Superior temporal gyrus (tissue), 1 donor: ENCODE measurements around the gene EPHX1.

Source experiments
- DNase-seq: peaks from one replicate; pipeline ENCODE4 v3.0.0-alpha.2; 2016; ENCODE audit errors: extremely low spot score

Gene EPHX1

DNA sequence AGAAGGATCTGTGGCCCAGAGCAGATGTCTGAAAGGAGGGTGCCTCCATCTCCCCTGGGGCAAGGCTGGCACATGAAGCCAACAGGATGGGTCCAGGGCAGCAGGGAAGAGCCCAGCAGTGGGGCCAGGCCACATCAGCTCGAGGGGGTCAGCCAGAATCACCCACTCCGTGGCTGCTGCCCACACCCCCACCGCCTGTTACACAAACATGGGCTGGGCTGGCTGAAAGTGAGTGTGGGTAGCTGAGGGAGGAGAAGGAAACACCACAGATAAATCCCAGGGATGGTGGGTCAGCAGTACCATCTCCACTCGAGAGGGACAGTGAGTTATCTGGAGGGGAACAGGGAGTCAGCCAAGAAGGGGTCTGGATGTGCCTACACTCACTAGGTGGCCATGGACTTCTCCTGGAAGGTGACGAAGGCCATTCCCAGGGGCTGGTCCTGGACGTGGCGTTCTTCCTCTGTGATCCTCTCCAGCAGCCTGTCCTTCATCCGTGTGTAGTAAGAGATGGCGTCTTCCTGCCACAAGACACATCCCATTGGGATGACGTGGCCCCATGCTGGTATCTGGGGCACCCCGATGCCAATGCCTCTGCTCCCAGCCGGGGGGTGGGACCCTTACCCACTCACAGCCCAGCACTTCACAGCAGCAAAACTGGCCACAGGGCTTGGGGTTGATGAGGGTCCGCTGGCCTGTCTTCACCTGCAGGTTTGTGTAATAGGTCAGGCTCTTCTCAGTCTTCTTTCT, 52.1 kb downstream of the EPHX1 start:
- no peak for DNase-seq

- DNase-seq: no peak
Measured at GRCh38 chr1:225862581-225862950, 52.6 kb downstream of the EPHX1 start.

DNA sequence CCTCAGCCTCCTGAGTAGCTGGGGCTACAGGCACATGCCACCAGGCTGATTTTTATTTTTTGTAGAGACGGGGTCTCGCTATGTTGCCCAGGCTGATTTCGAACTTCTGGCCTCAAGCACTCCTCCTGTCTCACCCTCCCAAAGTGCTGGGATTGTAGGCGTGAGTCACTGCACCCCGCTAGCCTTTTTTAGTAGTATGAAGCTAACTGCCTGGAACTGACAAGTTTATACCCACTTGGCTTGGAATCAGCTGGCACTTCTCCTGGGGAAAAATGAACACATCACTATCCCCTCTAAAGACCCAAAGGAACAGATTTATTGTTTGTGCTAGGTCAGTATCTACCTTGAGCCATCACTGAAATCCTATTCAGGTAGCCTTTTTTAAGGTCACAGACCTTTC, 53.2 kb downstream of the EPHX1 start:
- no peak for DNase-seq

GRCh38 chr1:225865514-225865913, 55.6 kb downstream of the EPHX1 start:
- no peak for DNase-seq

DNA sequence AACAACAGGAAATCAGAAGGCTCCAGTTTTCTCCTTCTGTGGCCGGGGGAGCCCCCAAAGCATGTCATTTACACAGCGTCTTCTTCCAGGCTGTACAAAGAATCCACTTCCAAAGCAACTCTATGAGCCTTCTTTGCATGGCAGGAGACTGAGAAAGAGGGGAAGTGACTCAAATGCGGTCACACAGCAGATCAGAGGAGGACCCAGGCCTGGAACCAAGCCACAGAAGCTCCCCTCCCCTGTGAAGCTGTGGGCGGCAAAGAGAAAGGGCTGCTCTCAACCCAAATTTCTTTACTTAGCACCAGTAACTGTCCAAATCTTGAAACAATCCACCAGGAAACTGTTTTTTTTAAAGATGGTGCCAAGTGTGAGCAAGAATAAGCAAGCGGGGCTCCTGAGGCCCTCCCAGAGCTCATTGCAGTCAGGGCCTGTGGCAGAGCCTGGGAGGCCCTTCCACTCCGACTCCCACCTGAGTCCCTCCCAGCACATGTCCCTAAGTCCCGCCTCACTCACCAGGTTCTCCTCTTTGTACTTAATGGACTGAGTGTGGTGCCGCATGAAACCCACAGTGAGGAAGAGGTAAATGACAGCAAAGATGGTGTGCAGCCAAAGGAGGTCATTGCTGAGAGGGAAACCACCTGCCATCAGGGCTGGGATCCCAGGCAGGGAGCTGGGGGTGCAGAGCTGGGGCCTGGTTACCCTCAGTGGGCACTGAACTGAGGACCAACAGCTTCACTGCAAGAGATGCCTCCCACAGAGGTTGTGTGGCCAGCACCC, 56.3 kb downstream of the EPHX1 start:
- no peak for DNase-seq

- no peak for DNase-seq
Measured at GRCh38 chr1:225866981-225867380, 57.1 kb downstream of the EPHX1 start.

GRCh38 chr1:225868631-225869330, 58.9 kb downstream of the EPHX1 start:
- no peak for DNase-seq

GRCh38 chr1:225870911-225871310, 61.0 kb downstream of the EPHX1 start:
- no peak for DNase-seq

- DNase-seq: no peak
Measured at GRCh38 chr1:225871359-225872074, 61.6 kb downstream of the EPHX1 start.

DNA sequence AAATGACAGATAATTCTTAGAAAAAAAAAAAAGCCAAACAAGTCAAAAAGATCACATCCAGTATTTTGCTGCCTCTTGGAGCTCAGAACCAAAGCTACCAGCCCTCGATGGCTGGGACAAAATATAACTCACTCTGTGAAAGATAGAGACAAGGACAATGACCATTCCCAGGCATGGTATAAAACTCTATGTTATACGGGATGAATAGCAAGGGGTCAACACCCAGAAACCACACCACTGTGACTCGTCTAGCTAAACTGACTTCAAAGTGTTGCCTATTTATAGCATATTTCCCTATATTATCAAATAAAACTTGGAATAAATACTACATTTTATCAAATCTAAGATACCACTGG, 62.1 kb downstream of the EPHX1 start:
- no peak for DNase-seq

DNA sequence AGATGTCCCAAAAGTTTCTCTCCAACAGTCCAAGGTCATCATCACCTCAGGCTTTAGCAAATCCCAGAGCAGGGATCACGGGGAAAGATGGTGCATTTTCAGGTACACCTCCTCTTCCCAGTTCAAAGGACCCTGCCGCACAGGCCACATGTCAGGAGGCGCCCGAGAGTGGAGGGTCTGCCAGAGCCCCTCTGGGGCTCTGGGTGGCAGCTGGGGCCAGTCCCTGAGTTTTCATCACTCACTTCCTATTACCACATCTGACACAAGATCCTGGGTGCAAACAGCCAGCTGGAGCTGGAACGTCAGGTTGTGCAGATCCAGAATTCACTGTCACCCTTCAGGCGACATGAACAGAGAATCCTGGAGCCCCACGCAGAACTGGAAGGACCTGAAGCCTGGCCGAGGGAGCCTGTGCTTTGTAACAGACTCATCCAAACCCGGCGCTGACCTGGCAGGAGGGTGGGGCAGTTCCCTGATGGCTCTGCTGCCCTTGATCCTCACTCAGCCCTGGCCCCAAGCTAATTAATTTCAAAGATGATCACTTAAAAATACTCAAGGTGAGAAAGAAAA, 63.4 kb downstream of the EPHX1 start:
- no peak for DNase-seq

GRCh38 chr1:225874431-225874830, 64.5 kb downstream of the EPHX1 start:
- DNase-seq: no peak

- no peak for DNase-seq
Measured at GRCh38 chr1:225875044-225875815, 65.3 kb downstream of the EPHX1 start.

GRCh38 chr1:225876900-225877510, 67.1 kb downstream of the EPHX1 start:
- DNase-seq: peak; percentile 61

DNA sequence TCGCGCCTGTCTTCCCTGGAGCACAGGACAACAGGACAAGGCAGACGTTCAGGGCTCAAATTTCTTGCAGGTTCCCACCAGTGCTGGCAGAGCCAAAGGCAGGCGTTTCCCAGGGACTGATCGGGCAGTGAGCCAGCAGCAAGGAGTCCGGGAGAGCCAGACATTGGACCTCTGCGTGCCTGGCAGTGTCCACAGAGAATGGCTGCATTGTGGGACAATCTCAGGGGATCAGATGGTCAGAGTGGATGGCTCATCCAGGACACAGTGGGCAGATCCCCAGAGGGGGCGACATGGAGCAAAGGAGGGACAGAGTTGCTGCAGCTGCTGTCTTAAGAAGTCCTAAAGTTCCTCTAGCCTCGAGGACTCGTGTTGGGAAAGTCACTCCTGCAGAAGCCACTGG, 67.7 kb downstream of the EPHX1 start:
- DNase-seq: peak; percentile 97

DNA sequence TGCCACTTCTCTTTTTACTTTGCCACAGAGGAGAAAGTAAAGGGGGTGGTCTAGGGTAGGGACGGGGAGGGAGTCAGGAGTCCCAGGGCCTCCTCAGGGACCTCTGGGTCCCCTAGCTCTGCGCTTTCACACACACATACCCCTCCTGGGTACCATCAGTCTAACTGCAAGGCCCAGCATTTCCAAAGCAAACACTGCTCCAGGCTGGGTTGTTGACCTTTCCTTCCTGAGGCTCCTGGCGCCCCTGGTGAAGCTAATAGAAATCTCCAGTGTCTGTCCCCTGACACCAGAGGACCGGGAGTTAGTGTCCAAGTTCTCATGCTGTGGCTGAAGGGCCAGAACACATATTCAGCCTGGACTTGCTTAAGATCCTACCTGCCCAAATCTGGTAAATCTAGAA, 68.4 kb downstream of the EPHX1 start:
- DNase-seq: no peak

DNA sequence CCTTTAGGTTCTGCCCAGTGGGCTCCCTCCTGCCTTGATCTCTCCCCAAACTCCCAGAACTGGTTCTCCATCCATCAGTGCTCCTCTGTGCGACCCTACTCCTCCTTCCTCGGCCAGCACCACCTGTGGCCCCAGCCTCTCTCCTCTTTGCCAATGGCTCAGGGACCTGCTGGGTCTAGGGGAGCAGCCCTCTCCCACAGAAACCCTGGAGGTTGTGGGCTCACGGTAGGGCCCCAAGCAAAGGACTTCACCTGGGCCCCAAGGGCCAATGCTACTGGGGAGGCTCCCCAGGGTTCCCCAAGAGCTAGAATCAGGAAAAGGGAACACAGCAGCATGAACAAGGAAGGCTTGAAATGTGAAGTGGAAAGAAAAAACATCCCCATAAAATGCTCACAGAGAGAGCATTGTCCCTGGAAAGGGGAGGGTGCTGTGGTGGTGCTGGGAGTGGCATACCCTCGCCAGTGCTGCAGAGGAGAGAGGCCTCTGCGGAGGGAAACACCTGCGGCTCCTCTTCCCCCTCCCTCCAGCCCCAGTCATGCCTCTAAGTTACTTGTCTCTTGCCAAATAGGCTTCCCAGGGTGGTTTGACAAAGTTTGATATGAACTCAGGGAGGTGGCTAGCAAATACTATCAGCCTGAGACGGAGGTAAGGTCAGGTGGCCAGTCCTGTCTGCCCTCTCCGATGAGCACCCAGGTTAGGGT, 69.7 kb downstream of the EPHX1 start:
- DNase-seq: peak; percentile 81

DNA sequence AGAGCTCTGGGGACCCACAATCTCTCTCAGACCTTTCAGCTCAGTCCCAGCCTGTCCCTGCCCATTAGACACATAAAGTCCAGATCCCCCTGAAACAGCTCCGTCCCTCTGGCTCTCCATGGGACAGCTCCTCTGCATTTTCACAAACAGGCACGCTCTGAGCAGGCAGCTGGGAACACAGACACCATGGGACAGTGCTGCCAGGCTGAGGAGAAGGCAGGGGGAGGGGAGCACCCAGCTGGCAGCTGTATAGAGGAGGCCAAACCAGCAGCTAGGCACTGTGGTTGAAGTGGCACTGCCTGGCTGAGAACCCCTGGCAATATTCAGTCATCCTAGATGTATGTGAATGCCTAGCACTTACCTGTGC, 70.3 kb downstream of the EPHX1 start:
- peak; percentile 85 for DNase-seq

DNA sequence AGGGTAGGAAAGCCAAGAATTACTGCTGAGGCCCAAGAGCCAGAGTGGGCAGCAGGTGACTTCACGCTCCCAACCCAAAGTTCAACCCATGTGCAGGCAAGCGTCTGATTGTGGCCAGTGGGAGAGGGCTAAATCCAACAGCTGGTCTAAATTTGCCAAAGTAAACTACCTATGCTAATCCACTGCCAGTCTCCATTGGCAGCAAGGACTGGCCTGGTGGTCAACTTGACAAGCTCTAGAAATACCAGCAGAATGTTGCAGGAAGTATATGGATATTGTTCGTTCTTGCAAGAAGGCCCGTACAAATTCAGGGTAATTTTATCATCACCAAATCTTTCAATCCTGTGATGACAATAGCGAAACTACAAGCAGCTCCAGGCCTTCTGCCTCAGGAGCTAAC, 70.7 kb downstream of the EPHX1 start:
- DNase-seq: peak; percentile 66
